Heart left ventricle (tissue), 13 donors: ENCODE measurements around the gene OAS2.
"Not testable (repeated sequence)": the region's sequence is repeated elsewhere in the genome, so short reads cannot be mapped to it uniquely, and the experiment has no call there.

ENCODE experiments used
- CTCF ChIP-seq, 12 donors: fragments of 200-600 bp; sonication (generic) in 4 of 12; IDR thresholded peaks; one replicate each; pipeline versions ENCODE4 v1.5.0 to v1.8.0; 2018 to 2022; ENCODE audit warnings: antibody characterized with exemption in 12 of 12, mild to moderate bottlenecking in 5 of 12
- POLR2A ChIP-seq, 2 donors: fragments of 450-650 bp; IDR thresholded peaks; one replicate each; pipeline ENCODE4 v1.6.1; 2017; ENCODE audit warnings: antibody characterized with exemption in 2 of 2, mild to moderate bottlenecking in 2 of 2, moderate library complexity in 2 of 2
- donor health status: ischemic (EF 13 %, LVEDD 7.1; RV severe dilation, severe dysfunction).
- donor health status: DM: no; HTN: yes; CAD: no.
- donor health status: DM: no; HTN: no; CAD: no.
- donor health status: ischemic (EF 25% LVEDD 6.9; RV normal size, moderate dysfunction).
- donor health status: ischemic (EF 25% LVEDD 5.7; RV mildly dilated, moderate dysfunction).
- donor health status: ischemic (EF 35%, LVEDD 5.7; RV mildly dilated, moderate dysfunction).
- donor health status: nonischemic (EF 11% LVEDD 7.7; RV severe dilation, severe dysfunction).
- donor health status: DM: yes; HTN: yes; CAD: no.
- donor health status: PGD.
- donor health status: ischemic (EF 29% LVEDD 5.4; RV normal size, mild dysfunction).
- donor health status: nonischemic (EF 23%, LVEDD 6.1; RV moderate dilation, normal function).

DNA sequence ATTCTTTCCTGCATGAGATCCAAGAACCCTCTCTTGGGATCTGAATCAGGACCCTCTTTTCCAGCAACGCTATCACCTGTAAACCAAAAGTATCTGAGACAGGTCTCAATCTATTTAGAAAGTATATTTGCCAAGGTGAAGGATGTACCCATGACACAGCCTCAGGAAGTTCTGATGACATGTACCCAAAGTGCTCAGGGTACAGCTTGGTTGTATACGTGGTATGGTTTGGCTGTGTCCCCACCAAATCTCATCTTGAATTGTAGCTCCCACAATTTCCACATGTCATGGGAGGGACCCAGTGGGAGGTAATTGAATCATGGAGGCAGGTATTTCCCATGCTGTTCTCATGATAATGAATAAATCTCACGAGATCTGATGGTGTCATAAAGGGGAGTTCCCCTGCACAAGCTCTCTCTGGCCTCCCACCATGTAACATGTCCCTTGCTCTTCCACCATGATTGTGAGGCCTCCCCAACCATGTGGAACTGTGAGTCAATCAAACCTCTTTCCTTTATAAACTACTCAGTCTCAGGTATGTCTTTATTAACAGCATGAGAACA, 10.6 kb downstream of the OAS2 start:
- TF ChIP-seq CTCF, POLR2A (IDR thresholded peaks at IDR 0.05): not testable (repeated sequence)
